ES-I3 (cell line): ENCODE data around the gene UNC5A.

ENCODE experiments used
- H3K36me3 ChIP-seq: 2 replicates; pipeline ENCODE4 v1.6.1; 2013; ENCODE audit warnings: mild to moderate bottlenecking, low read length, control low read depth, moderate library complexity; ENCODE audit not compliant: insufficient read depth
- H3K4me1 ChIP-seq: 2 replicates; pipeline ENCODE4 v1.6.1; 2013; ENCODE audit warnings: mild to moderate bottlenecking, control low read depth, low read length; ENCODE audit not compliant: insufficient read depth
- H3K9ac ChIP-seq: 2 replicates; pipeline ENCODE4 v1.6.1; 2013; ENCODE audit warnings: low read depth, mild to moderate bottlenecking, low read length, moderate library complexity
- H3K9me3 ChIP-seq: 2 replicates; pipeline ENCODE4 v1.6.1; 2013; ENCODE audit warnings: mild to moderate bottlenecking, low read length, moderate library complexity; ENCODE audit not compliant: control insufficient read depth, insufficient read depth

The UNC5A gene

GRCh38 chr5:176880366-176881020, 70.1 kb downstream of the UNC5A start:
- Histone ChIP-seq H3K9me3 (no peaks in the 10 kb centered on the region), H3K4me1 (no peaks in the 10 kb centered on the region; the same call in 1 of the 2 replicates), H3K36me3 (no peaks in the 10 kb centered on the region), H3K9ac (no peak overlapping the region)

- H3K9ac ChIP-seq: no peak overlapping the region
- H3K36me3 ChIP-seq: no peaks in the 10 kb centered on the region
- no peaks in the 10 kb centered on the region for H3K9me3 ChIP-seq
- H3K4me1 ChIP-seq: no peaks in the 10 kb centered on the region
Observed at GRCh38 chr5:176881021-176881749, 70.8 kb downstream of the UNC5A start.

- H3K4me1 ChIP-seq: no peaks in the 10 kb centered on the region
- no peaks in the 10 kb centered on the region for H3K9me3 ChIP-seq
- no peaks in the 10 kb centered on the region for H3K36me3 ChIP-seq
- H3K9ac ChIP-seq: no peak overlapping the region
Observed at GRCh38 chr5:176881816-176882566, 71.6 kb downstream of the UNC5A start.

- no peaks in the 10 kb centered on the region for H3K4me1 ChIP-seq
- no peaks in the 10 kb centered on the region for H3K9me3 ChIP-seq
- H3K9ac ChIP-seq: no peak overlapping the region
- H3K36me3 ChIP-seq: no peaks in the 10 kb centered on the region
Observed at GRCh38 chr5:176882567-176882903, 72.2 kb downstream of the UNC5A start.

GRCh38 chr5:176883700-176884570, 73.6 kb downstream of the UNC5A start:
- Histone ChIP-seq H3K9me3 (no peaks in the 10 kb centered on the region), H3K36me3 (no peaks in the 10 kb centered on the region), H3K9ac (no peak overlapping the region), H3K4me1 (no peaks in the 10 kb centered on the region)

- Histone ChIP-seq H3K9me3 (no peaks in the 10 kb centered on the region), H3K36me3 (no peaks in the 10 kb centered on the region)
Observed at GRCh38 chr5:176884571-176884890, 74.2 kb downstream of the UNC5A start.

GRCh38 chr5:176886336-176887251, 76.2 kb downstream of the UNC5A start:
- no peaks in the 10 kb centered on the region for H3K36me3 ChIP-seq
- H3K9ac ChIP-seq: no peak overlapping the region
- no peaks in the 10 kb centered on the region for H3K4me1 ChIP-seq
- H3K9me3 ChIP-seq: no peaks in the 10 kb centered on the region

More at GRCh38 chr5:176884571-176884890, 74.2 kb downstream of the UNC5A start:
- H3K4me1 ChIP-seq: no peaks in the 10 kb centered on the region
- H3K9ac ChIP-seq: no peak overlapping the region

- Histone ChIP-seq H3K9ac (no peak overlapping the region), H3K36me3 (no peaks in the 10 kb centered on the region), H3K9me3 (no peaks in the 10 kb centered on the region), H3K4me1 (no peaks in the 10 kb centered on the region)
Observed at GRCh38 chr5:176887252-176887849, 77.0 kb downstream of the UNC5A start.

GRCh38 chr5:176888016-176888864, 77.9 kb downstream of the UNC5A start:
- H3K9me3 ChIP-seq: no peaks in the 10 kb centered on the region
- no peaks in the 10 kb centered on the region for H3K36me3 ChIP-seq
- no peak overlapping the region for H3K9ac ChIP-seq
- H3K4me1 ChIP-seq: no peaks in the 10 kb centered on the region

GRCh38 chr5:176888865-176889165, 78.5 kb downstream of the UNC5A start:
- Histone ChIP-seq H3K9ac (no peak overlapping the region), H3K9me3 (no peaks in the 10 kb centered on the region), H3K36me3 (no peaks in the 10 kb centered on the region), H3K4me1 (no peaks in the 10 kb centered on the region)

GRCh38 chr5:176889321-176890280, 79.2 kb downstream of the UNC5A start:
- no peaks in the 10 kb centered on the region for H3K36me3 ChIP-seq
- H3K9me3 ChIP-seq: no peaks in the 10 kb centered on the region
- no peak overlapping the region for H3K9ac ChIP-seq
- no peaks in the 10 kb centered on the region for H3K4me1 ChIP-seq
